ENCODE measurements around the gene CES2.

GRCh38 chr16:66904428-66904845, 30.9 kb upstream of the CES2 start:
- TF ChIP-seq CBX1 (IDR thresholded peaks at IDR 0.05; ENCODE audit: low read depth) (no peak), POU5F1 (IDR thresholded peaks at IDR 0.05; ENCODE audit: borderline replicate concordance, low read depth, low read length, partially characterized antibody) (no peak), NR1H2 (CRISPR knock-in tag; IDR thresholded peaks at IDR 0.05) (no peak), USF2 (CRISPR knock-in tag; IDR thresholded peaks at IDR 0.05) (no peak), RFX5 (IDR thresholded peaks at IDR 0.05; ENCODE audit: low read depth, low read length) (no peak), POLR2AphosphoS5 (IDR thresholded peaks at IDR 0.05; ENCODE audit: control insufficient read depth, insufficient read depth, low read depth, low read length) (no peak), PCBP2 (IDR thresholded peaks at IDR 0.05; ENCODE audit: low read depth, low read length, poor library complexity, severe bottlenecking) (no peak), JUN (IDR thresholded peaks at IDR 0.05; ENCODE audit: borderline replicate concordance, low read depth, low read length) (no peak), JUN (CRISPR knock-in tag; IDR thresholded peaks at IDR 0.05; ENCODE audit: borderline replicate concordance) (no peak), KLF10 (CRISPR knock-in tag; IDR thresholded peaks at IDR 0.05) (no peak), SP1 (CRISPR knock-in tag; IDR thresholded peaks at IDR 0.05) (no peak), ELF1 (tag; IDR thresholded peaks at IDR 0.05) (no peak), ZBTB34 (CRISPR knock-in tag; IDR thresholded peaks at IDR 0.05) (no peak), ZNF384 (IDR thresholded peaks at IDR 0.05; ENCODE audit: low read depth, low read length) (no peak), E2F4 (CRISPR knock-in tag; IDR thresholded peaks at IDR 0.05; ENCODE audit: low read depth) (no peak)
